ENCODE results near the gene ATP5ME. TPM values are rescaled to one million over a fixed set of nuclear protein-coding genes. Genes with fewer than 3 reads are reported as not detected.

The ATP5ME gene
- polyA plus RNA-seq, 4 donors = 447 to 1,305 (median 893) TPM

- no peaks in the 10 kb centered on the region for H3K36me3 ChIP-seq (ENCODE audit: control insufficient read depth in 3 of 3, insufficient read depth in 2 of 3, low read depth in 1 of 3, low read length in 3 of 3)
- no peak overlapping the region for H3K4me3 ChIP-seq (ENCODE audit: low read depth in 1 of 3, low read length in 3 of 3)
- H3K27me3 ChIP-seq (ENCODE audit: control insufficient read depth in 3 of 3, insufficient read depth in 3 of 3, low read length in 3 of 3) = no peaks in the 10 kb centered on the region
- DNase-seq (no peak), FAIRE-seq (no peak)
- H3K27ac ChIP-seq (ENCODE audit: low read depth in 1 of 3, low read length in 2 of 3) = no peak overlapping the region
- peaks cover 0 to 13% of the 10 kb centered on the region in 2 donors for H3K9me3 ChIP-seq (ENCODE audit: control insufficient read depth in 2 of 2, insufficient read depth in 1 of 2, low read depth in 1 of 2, low read length in 1 of 2)
- WGBS, 3 donors = 82 to 88% (median 86%) methylated on average over 9 of the region's 9 CpGs
- H3K4me1 ChIP-seq (ENCODE audit: control insufficient read depth in 3 of 3, insufficient read depth in 2 of 3, low read depth in 1 of 3, low read length in 2 of 3) = no peaks in the 10 kb centered on the region
Observed at GRCh38 chr4:629636-629914, 44.5 kb downstream of the ATP5ME start.

GRCh38 chr4:628821-629635, 45.0 kb downstream of the ATP5ME start:
- no peaks in the 10 kb centered on the region for H3K4me1 ChIP-seq (ENCODE audit: control insufficient read depth in 3 of 3, insufficient read depth in 2 of 3, low read depth in 1 of 3, low read length in 2 of 3)
- H3K27ac ChIP-seq (ENCODE audit: low read depth in 1 of 3, low read length in 2 of 3) = no peak overlapping the region
- H3K27me3 ChIP-seq (ENCODE audit: control insufficient read depth in 3 of 3, insufficient read depth in 3 of 3, low read length in 3 of 3) = no peaks in the 10 kb centered on the region
- H3K9me3 ChIP-seq (ENCODE audit: control insufficient read depth in 2 of 2, insufficient read depth in 1 of 2, low read depth in 1 of 2, low read length in 1 of 2) = peaks cover 0 to 13% of the 10 kb centered on the region in 2 donors
- H3K4me3 ChIP-seq (ENCODE audit: low read depth in 1 of 3, low read length in 3 of 3) = no peak overlapping the region
- FAIRE-seq (no peak), DNase-seq (no peak)
- 84 to 88% (median 84%) methylated on average over 21 to 27 of the region's 27 CpGs for WGBS, 3 donors
- no peaks in the 10 kb centered on the region for H3K36me3 ChIP-seq (ENCODE audit: control insufficient read depth in 3 of 3, insufficient read depth in 2 of 3, low read depth in 1 of 3, low read length in 3 of 3)

- no peak overlapping the region for H3K4me3 ChIP-seq (ENCODE audit: low read depth in 1 of 3, low read length in 3 of 3)
- no peak for DNase-seq
- no peaks in the 10 kb centered on the region for H3K36me3 ChIP-seq (ENCODE audit: control insufficient read depth in 3 of 3, insufficient read depth in 2 of 3, low read depth in 1 of 3, low read length in 3 of 3)
- peaks cover 0 to 2% (median 0%) of the 10 kb centered on the region in 3 donors for H3K27me3 ChIP-seq (ENCODE audit: control insufficient read depth in 3 of 3, insufficient read depth in 3 of 3, low read length in 3 of 3)
- 90 to 94% (median 94%) methylated on average over 15 to 17 of the region's 17 CpGs for WGBS, 3 donors
- H3K27ac ChIP-seq (ENCODE audit: low read depth in 1 of 3, low read length in 2 of 3) = no peak overlapping the region
- H3K9me3 ChIP-seq (ENCODE audit: control insufficient read depth in 2 of 2, insufficient read depth in 1 of 2, low read depth in 1 of 2, low read length in 1 of 2) = peaks cover 0 to 13% of the 10 kb centered on the region in 2 donors
- H3K4me1 ChIP-seq (ENCODE audit: control insufficient read depth in 3 of 3, insufficient read depth in 2 of 3, low read depth in 1 of 3, low read length in 2 of 3) = no peaks in the 10 kb centered on the region
- no peak for FAIRE-seq
Observed at GRCh38 chr4:628311-628741, 45.8 kb downstream of the ATP5ME start.

- FAIRE-seq = no peak
- no peak for DNase-seq
- 63 to 79% (median 78%) methylated on average over 14 of the region's 15 CpGs for WGBS, 3 donors
Observed at GRCh38 chr4:627347-628125, 46.5 kb downstream of the ATP5ME start.

GRCh38 chr4:626201-627091, 47.6 kb downstream of the ATP5ME start:
- DNase-seq (no peak), FAIRE-seq (no peak)
- Histone ChIP-seq H3K27ac (ENCODE audit: low read depth in 1 of 3, low read length in 2 of 3) (no peak overlapping the region), H3K4me1 (ENCODE audit: control insufficient read depth in 3 of 3, insufficient read depth in 2 of 3, low read depth in 1 of 3, low read length in 2 of 3) (no peaks in the 10 kb centered on the region), H3K27me3 (ENCODE audit: control insufficient read depth in 3 of 3, insufficient read depth in 3 of 3, low read length in 3 of 3) (peaks cover 0 to 2% (median 0%) of the 10 kb centered on the region in 3 donors), H3K4me3 (ENCODE audit: low read depth in 1 of 3, low read length in 3 of 3) (no peak overlapping the region), H3K36me3 (ENCODE audit: control insufficient read depth in 3 of 3, insufficient read depth in 2 of 3, low read depth in 1 of 3, low read length in 3 of 3) (no peaks in the 10 kb centered on the region), H3K9me3 (ENCODE audit: control insufficient read depth in 2 of 2, insufficient read depth in 1 of 2, low read depth in 1 of 2, low read length in 1 of 2) (no peaks in the 10 kb centered on the region)
- whole genome bisulfite sequencing, 3 donors = 72 to 79% (median 78%) methylated on average over 18 to 20 of the region's 20 CpGs

More at GRCh38 chr4:627347-628125, 46.5 kb downstream of the ATP5ME start:
- no peak overlapping the region for H3K4me3 ChIP-seq (ENCODE audit: low read depth in 1 of 3, low read length in 3 of 3)
- H3K36me3 ChIP-seq (ENCODE audit: control insufficient read depth in 3 of 3, insufficient read depth in 2 of 3, low read depth in 1 of 3, low read length in 3 of 3) = no peaks in the 10 kb centered on the region
- H3K4me1 ChIP-seq (ENCODE audit: control insufficient read depth in 3 of 3, insufficient read depth in 2 of 3, low read depth in 1 of 3, low read length in 2 of 3) = no peaks in the 10 kb centered on the region
- no peak overlapping the region for H3K27ac ChIP-seq (ENCODE audit: low read depth in 1 of 3, low read length in 2 of 3)
- peaks cover 0 to 2% (median 0%) of the 10 kb centered on the region in 3 donors for H3K27me3 ChIP-seq (ENCODE audit: control insufficient read depth in 3 of 3, insufficient read depth in 3 of 3, low read length in 3 of 3)
- peaks cover 0 to 10% of the 10 kb centered on the region in 2 donors for H3K9me3 ChIP-seq (ENCODE audit: control insufficient read depth in 2 of 2, insufficient read depth in 1 of 2, low read depth in 1 of 2, low read length in 1 of 2)

- H3K27ac ChIP-seq (ENCODE audit: low read depth in 1 of 3, low read length in 2 of 3) = no peak overlapping the region
- no peak overlapping the region for H3K4me3 ChIP-seq (ENCODE audit: low read depth in 1 of 3, low read length in 3 of 3)
- FAIRE-seq = no peak
- no peak for DNase-seq
- H3K36me3 ChIP-seq (ENCODE audit: control insufficient read depth in 3 of 3, insufficient read depth in 2 of 3, low read depth in 1 of 3, low read length in 3 of 3) = no peaks in the 10 kb centered on the region
- WGBS, 3 donors = 88 to 93% (median 89%) methylated on average over 37 to 39 of the region's 39 CpGs
- H3K27me3 ChIP-seq (ENCODE audit: control insufficient read depth in 3 of 3, insufficient read depth in 3 of 3, low read length in 3 of 3) = peaks cover 0 to 2% (median 0%) of the 10 kb centered on the region in 3 donors
- no peaks in the 10 kb centered on the region for H3K4me1 ChIP-seq (ENCODE audit: control insufficient read depth in 3 of 3, insufficient read depth in 2 of 3, low read depth in 1 of 3, low read length in 2 of 3)
- no peaks in the 10 kb centered on the region for H3K9me3 ChIP-seq (ENCODE audit: control insufficient read depth in 2 of 2, insufficient read depth in 1 of 2, low read depth in 1 of 2, low read length in 1 of 2)
Observed at GRCh38 chr4:625631-626161, 48.4 kb downstream of the ATP5ME start.

- FAIRE-seq = no peak
Observed at GRCh38 chr4:624705-625590, 49.1 kb downstream of the ATP5ME start, which contains the start of gene PDE6B. Gene PDE6B, plus strand, starts transcription at chr4:625573. Its CDS starts 54 bp downstream, at chr4:625627.

More at GRCh38 chr4:624705-625590, 49.1 kb downstream of the ATP5ME start, which contains the start of gene PDE6B:
- Histone ChIP-seq H3K27me3 (ENCODE audit: control insufficient read depth in 3 of 3, insufficient read depth in 3 of 3, low read length in 3 of 3) (peaks cover 0 to 2% (median 0%) of the 10 kb centered on the region in 3 donors), H3K27ac (ENCODE audit: low read depth in 1 of 3, low read length in 2 of 3) (no peak within 1 kb of the TSS), H3K9me3 (ENCODE audit: control insufficient read depth in 2 of 2, insufficient read depth in 1 of 2, low read depth in 1 of 2, low read length in 1 of 2) (no peaks in the 10 kb centered on the region), H3K36me3 (ENCODE audit: control insufficient read depth in 3 of 3, insufficient read depth in 2 of 3, low read depth in 1 of 3, low read length in 3 of 3) (no peaks in the 10 kb centered on the region), H3K4me1 (ENCODE audit: control insufficient read depth in 3 of 3, insufficient read depth in 2 of 3, low read depth in 1 of 3, low read length in 2 of 3) (no peaks in the 10 kb centered on the region), H3K4me3 (ENCODE audit: low read depth in 1 of 3, low read length in 3 of 3) (no peak within 1 kb of the TSS)
- no peak for DNase-seq
- 76 to 80% (median 79%) methylated on average over 21 of the region's 21 CpGs for WGBS, 3 donors
